HepG2 (cell line): ENCODE measurements around the gene SBNO2. TPM values are rescaled to one million over a fixed set of nuclear protein-coding genes. Genes with fewer than 3 reads are reported as not detected.
A peak's percentile ranks its signal among the peaks of the same experiment; 100 is the strongest.

Source experiments
- AGO1 ChIP-seq: fragments of 200-400 bp; formaldehyde crosslinking; IDR thresholded peaks from 2 replicates; pipeline ENCODE4 v1.6.1; 2017; ENCODE audit warnings: mild to moderate bottlenecking, low read depth, low read length, moderate library complexity; ENCODE audit not compliant: poor library complexity, severe bottlenecking
- AGO2 ChIP-seq: fragments of 200-400 bp; formaldehyde crosslinking; optimal IDR thresholded peaks from 2 replicates; pipeline ENCODE3; 2017; ENCODE audit warnings: mild to moderate bottlenecking, low read depth, low read length, moderate library complexity
- AKAP8 ChIP-seq: sonication (generic); formaldehyde crosslinking; IDR thresholded peaks from 2 replicates; pipeline ENCODE4 v1.5.1; 2020; ENCODE audit warnings: mild to moderate bottlenecking, missing genetic modification reagents
- ARNT2 ChIP-seq: sonication (generic); formaldehyde crosslinking; IDR thresholded peaks from 2 replicates; pipeline ENCODE4 v1.8.0; 2022; ENCODE audit warnings: mild to moderate bottlenecking, low read depth, missing genetic modification reagents, moderate library complexity
- DRAP1 ChIP-seq: IDR thresholded peaks from 2 replicates; pipeline ENCODE4 v1.6.1; 2016; ENCODE audit warnings: missing genetic modification reagents, missing compliant biosample characterization
- EHMT2 ChIP-seq: fragments of 200-600 bp; sonication (generic); IDR thresholded peaks from 2 replicates; pipeline ENCODE4 v1.7.0; 2017; ENCODE audit warnings: antibody characterized with exemption, low read depth, low read length, borderline replicate concordance
- HNF4G ChIP-seq, 2 experiments: sonication (generic) in 1 of 2; formaldehyde crosslinking in 1 of 2; IDR thresholded peaks; 2 replicates each; pipeline versions ENCODE4 v1.4.0 to v1.6.1; 2011 to 2020; ENCODE audit warnings: borderline replicate concordance in 2 of 2, low read depth in 2 of 2, mild to moderate bottlenecking in 2 of 2, low read length in 1 of 2, missing genetic modification reagents in 1 of 2, moderate library complexity in 1 of 2
- NCOA1 ChIP-seq: sonication (generic); formaldehyde crosslinking; IDR thresholded peaks from 2 replicates; pipeline ENCODE4 v1.9.0; 2021; ENCODE audit warnings: missing genetic modification reagents
- NFRKB ChIP-seq: fragments of 450-650 bp; IDR thresholded peaks from 2 replicates; pipeline ENCODE4 v1.6.1; 2017
- NPAS2 ChIP-seq: sonication (generic); formaldehyde crosslinking; IDR thresholded peaks from 2 replicates; pipeline ENCODE4 v1.8.0; 2022; ENCODE audit warnings: mild to moderate bottlenecking, missing genetic modification reagents, borderline replicate concordance
- PHF8 ChIP-seq: sonication (generic); formaldehyde crosslinking; IDR thresholded peaks from 2 replicates; pipeline ENCODE4 v1.5.0; 2020; ENCODE audit warnings: missing genetic modification reagents
- RBFOX2 ChIP-seq: fragments of 200-400 bp; formaldehyde crosslinking; IDR thresholded peaks from 2 replicates; pipeline ENCODE4 v1.6.1; 2017; ENCODE audit warnings: low read depth, mild to moderate bottlenecking, low read length
- TCF12 ChIP-seq, 2 experiments: fragments of 450-650 bp in 1 of 2; sonication (generic) in 1 of 2; formaldehyde crosslinking in 1 of 2; IDR thresholded peaks; 2 replicates each; pipeline versions ENCODE4 v1.6.1 to v1.8.0; 2017 to 2022; ENCODE audit warnings: antibody characterized with exemption in 1 of 2, mild to moderate bottlenecking in 1 of 2, missing genetic modification reagents in 1 of 2, moderate library complexity in 1 of 2
- TGIF2 ChIP-seq: IDR thresholded peaks from 2 replicates; pipeline ENCODE4 v1.6.1; 2016; ENCODE audit warnings: control low read depth, missing compliant biosample characterization
- ZBTB38 ChIP-seq: sonication (generic); formaldehyde crosslinking; IDR thresholded peaks from 2 replicates; pipeline ENCODE4 v1.5.1; 2020; ENCODE audit warnings: mild to moderate bottlenecking, missing genetic modification reagents
- ZNF281 ChIP-seq: sonication (generic); formaldehyde crosslinking; IDR thresholded peaks from 2 replicates; pipeline ENCODE4 v1.4.0; 2020; ENCODE audit warnings: missing genetic modification reagents, borderline replicate concordance
- ZNF562 ChIP-seq: sonication (generic); formaldehyde crosslinking; IDR thresholded peaks from 2 replicates; pipeline ENCODE4 v1.8.0; 2022; ENCODE audit warnings: missing genetic modification reagents, borderline replicate concordance
- ZNF629 ChIP-seq: sonication (generic); formaldehyde crosslinking; conservative IDR thresholded peaks from 2 replicates; pipeline ENCODE4 v1.5.0; 2020; ENCODE audit warnings: missing genetic modification reagents
- ZNF746 ChIP-seq: sonication (generic); formaldehyde crosslinking; IDR thresholded peaks from 2 replicates; pipeline ENCODE4 v1.8.0; 2022; ENCODE audit warnings: mild to moderate bottlenecking, missing genetic modification reagents
- ZNF773 ChIP-seq: sonication (generic); formaldehyde crosslinking; IDR thresholded peaks from 2 replicates; pipeline ENCODE4 v1.4.0; 2020; ENCODE audit warnings: missing genetic modification reagents, borderline replicate concordance
- polyA plus RNA-seq, 8 experiments: library from polyadenylated mRNA; depleted of rRNA in 3 of 8; stranded (reverse) in 7 of 8; unstranded in 1 of 8; fragments of >200 nt; fragmentation: Illumina TruSeq in 4 of 8; extraction: Trizol in 4 of 8; gene quantifications; 2 replicates each; pipeline versions ENCODE4 v1.2.1 to v1.2.3, GENCODE V29; 2011 to 2016; ENCODE audit warnings: low read depth in 4 of 8, missing spikeins in 1 of 8, mixed read lengths in 1 of 8; ENCODE audit not compliant: insufficient read depth in 1 of 8
- total RNA-seq, 5 experiments: library from RNA; depleted of rRNA; stranded (reverse); fragments of >200 nt; fragmentation: Illumina TruSeq; extraction: Trizol; gene quantifications; 2 replicates each; pipeline ENCODE4 v1.2.3, GENCODE V29; 2016; ENCODE audit warnings: low read depth in 1 of 5
- TF ChIP-seq, protein P1 (sequence below): sonication (generic); formaldehyde crosslinking; IDR thresholded peaks from 2 replicates; pipeline ENCODE4 v1.9.0; 2021; ENCODE audit warnings: missing genetic modification reagents, mild to moderate bottlenecking, borderline replicate concordance
- TF ChIP-seq, protein P2 (sequence below): fragments of 450-650 bp; IDR thresholded peaks from 2 replicates; pipeline ENCODE4 v1.6.1; 2017; ENCODE audit warnings: mild to moderate bottlenecking

The SBNO2 gene
- total and polyA plus RNA-seq, 2 of the 13 experiments (the other 11 are each of a cell fraction or from before 2014, with no cell fraction given): 8.6 to 10.4 TPM

DNA sequence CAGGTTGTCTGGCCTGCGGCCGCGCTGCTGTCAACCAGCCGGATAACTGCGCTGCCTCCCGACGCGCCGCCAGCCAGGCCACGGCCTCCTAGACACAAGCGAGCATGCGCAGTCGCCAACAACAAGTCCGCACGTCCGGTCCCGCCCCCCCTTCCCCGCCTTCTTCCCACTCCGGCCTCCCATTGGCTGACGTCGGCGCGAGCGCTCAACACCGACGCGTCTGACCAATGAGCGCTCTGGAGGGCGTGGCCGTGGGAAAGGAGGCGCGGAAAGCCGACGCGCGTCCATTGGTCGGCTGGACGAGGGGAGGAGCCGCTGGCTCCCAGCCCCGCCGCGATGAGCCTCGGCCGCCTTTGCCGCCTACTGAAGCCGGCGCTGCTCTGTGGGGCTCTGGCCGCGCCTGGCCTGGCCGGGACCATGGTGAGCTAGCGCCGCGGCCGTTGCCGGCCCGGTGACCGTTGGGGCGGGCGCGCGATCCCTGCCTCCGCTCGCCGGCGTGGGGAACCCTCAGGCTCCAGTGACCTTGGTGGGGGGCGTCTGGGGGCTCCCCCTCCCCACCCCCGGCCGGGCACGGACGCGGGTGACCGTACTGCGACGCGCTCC, 70.3 kb downstream of the SBNO2 start, which contains the start of gene GPX4 (continued):
- TF ChIP-seq AKAP8 (CRISPR knock-in tag) (no peak), TCF12 (IDR thresholded peaks at IDR 0.05) (no peak), TCF12 (CRISPR knock-in tag; IDR thresholded peaks at IDR 0.05) (peak; percentile 69; the same call in 1 of the 2 replicates), ZNF773 (CRISPR knock-in tag) (peak; percentile 59; the same call in 1 of the 2 replicates), AGO1 (no peak), ZNF629 (CRISPR knock-in tag) (no peak), ZNF281 (CRISPR knock-in tag) (no peak), ZNF562 (no peak), AGO2 (peak; percentile 70), RBFOX2 (peak; percentile 99), PHF8 (peak; percentile 56; the same call in 1 of the 2 replicates), DRAP1 (CRISPR knock-in tag) (peak; percentile 94), EHMT2 (no peak), NFRKB (no peak), NCOA1 (CRISPR knock-in tag) (no peak), TGIF2 (no peak; the same call in 1 of the 2 replicates), NPAS2 (no peak), ZBTB38 (CRISPR knock-in tag) (peak; percentile 64), ZNF746 (CRISPR knock-in tag) (no peak; the same call in 1 of the 2 replicates), ARNT2 (peak; percentile 90), HNF4G (IDR thresholded peaks at IDR 0.05; ENCODE audit: borderline replicate concordance, low read depth, low read length) (no peak), HNF4G (CRISPR knock-in tag; IDR thresholded peaks at IDR 0.05; ENCODE audit: borderline replicate concordance, low read depth) (peak; percentile 32; the same call in 1 of the 2 replicates)
- TF ChIP-seq, protein P1, sequence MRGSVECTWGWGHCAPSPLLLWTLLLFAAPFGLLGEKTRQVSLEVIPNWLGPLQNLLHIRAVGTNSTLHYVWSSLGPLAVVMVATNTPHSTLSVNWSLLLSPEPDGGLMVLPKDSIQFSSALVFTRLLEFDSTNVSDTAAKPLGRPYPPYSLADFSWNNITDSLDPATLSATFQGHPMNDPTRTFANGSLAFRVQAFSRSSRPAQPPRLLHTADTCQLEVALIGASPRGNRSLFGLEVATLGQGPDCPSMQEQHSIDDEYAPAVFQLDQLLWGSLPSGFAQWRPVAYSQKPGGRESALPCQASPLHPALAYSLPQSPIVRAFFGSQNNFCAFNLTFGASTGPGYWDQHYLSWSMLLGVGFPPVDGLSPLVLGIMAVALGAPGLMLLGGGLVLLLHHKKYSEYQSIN: no peak
- TF ChIP-seq, protein P2, sequence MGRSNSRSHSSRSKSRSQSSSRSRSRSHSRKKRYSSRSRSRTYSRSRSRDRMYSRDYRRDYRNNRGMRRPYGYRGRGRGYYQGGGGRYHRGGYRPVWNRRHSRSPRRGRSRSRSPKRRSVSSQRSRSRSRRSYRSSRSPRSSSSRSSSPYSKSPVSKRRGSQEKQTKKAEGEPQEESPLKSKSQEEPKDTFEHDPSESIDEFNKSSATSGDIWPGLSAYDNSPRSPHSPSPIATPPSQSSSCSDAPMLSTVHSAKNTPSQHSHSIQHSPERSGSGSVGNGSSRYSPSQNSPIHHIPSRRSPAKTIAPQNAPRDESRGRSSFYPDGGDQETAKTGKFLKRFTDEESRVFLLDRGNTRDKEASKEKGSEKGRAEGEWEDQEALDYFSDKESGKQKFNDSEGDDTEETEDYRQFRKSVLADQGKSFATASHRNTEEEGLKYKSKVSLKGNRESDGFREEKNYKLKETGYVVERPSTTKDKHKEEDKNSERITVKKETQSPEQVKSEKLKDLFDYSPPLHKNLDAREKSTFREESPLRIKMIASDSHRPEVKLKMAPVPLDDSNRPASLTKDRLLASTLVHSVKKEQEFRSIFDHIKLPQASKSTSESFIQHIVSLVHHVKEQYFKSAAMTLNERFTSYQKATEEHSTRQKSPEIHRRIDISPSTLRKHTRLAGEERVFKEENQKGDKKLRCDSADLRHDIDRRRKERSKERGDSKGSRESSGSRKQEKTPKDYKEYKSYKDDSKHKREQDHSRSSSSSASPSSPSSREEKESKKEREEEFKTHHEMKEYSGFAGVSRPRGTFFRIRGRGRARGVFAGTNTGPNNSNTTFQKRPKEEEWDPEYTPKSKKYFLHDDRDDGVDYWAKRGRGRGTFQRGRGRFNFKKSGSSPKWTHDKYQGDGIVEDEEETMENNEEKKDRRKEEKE: no peak
